Calu3 (cell line): Measurements from ENCODE around the gene AMN. TPM values are rescaled to one million over a fixed set of nuclear protein-coding genes. Genes with fewer than 3 reads are reported as not detected.

Source experiments
- BruUV-seq: library from RNA; stranded (reverse); fragments of 400-500 nt; replicated peaks from 2 replicates; lab custom pipeline; 2021; lab: Mats Ljungman, UMichigan
- CTCF ChIA-PET: fragments of 300-600 bp; sonication (Branson Sonifier 250); formaldehyde crosslinking; loops from one replicate; lab custom pipeline; 2022; ENCODE audit warnings: antibody characterized with exemption; lab: Charles Lee
- DNase-seq: peaks from one replicate; pipeline ENCODE4 v3.0.0; 2022
- H3K27ac Mint-ChIP-seq: one replicate; pipeline ENCODE4 v1.8.0; 2022; ENCODE audit warnings: mixed read lengths; ENCODE audit not compliant: unreplicated experiment
- H3K27me3 Mint-ChIP-seq: one replicate; pipeline ENCODE4 v1.8.0; 2022; ENCODE audit warnings: mixed read lengths; ENCODE audit not compliant: unreplicated experiment
- H3K36me3 Mint-ChIP-seq: one replicate; pipeline ENCODE4 v1.8.0; 2022; ENCODE audit warnings: mild to moderate bottlenecking, moderate library complexity, mixed read lengths; ENCODE audit not compliant: insufficient read depth, unreplicated experiment
- H3K4me1 Mint-ChIP-seq: one replicate; pipeline ENCODE4 v1.8.0; 2022; ENCODE audit warnings: mild to moderate bottlenecking, low read depth, mixed read lengths; ENCODE audit not compliant: unreplicated experiment
- H3K4me3 Mint-ChIP-seq: one replicate; pipeline ENCODE4 v1.8.0; 2022; ENCODE audit warnings: mild to moderate bottlenecking, low read depth, moderate library complexity, mixed read lengths; ENCODE audit not compliant: unreplicated experiment
- H3K9me3 Mint-ChIP-seq: one replicate; pipeline ENCODE4 v1.8.0; 2022; ENCODE audit warnings: low read depth, mixed read lengths; ENCODE audit not compliant: unreplicated experiment
- CTCF ChIP-seq: fragments of 200-600 bp; IDR thresholded peaks from one replicate; pipeline ENCODE4 v1.8.0; 2022; ENCODE audit warnings: antibody characterized with exemption; ENCODE audit not compliant: unreplicated experiment
- intact Hi-C: fragments of 100-400 bp; cut with micrococcal nuclease; formaldehyde crosslinking; loops from one replicate; pipeline ENCODE4 v1.10.0; 2022; ENCODE audit not compliant: unreplicated experiment
- total RNA-seq: library from RNA; stranded (reverse); gene quantifications from 2 replicates; pipeline ENCODE4 v1.2.3, GENCODE V29; 2022

Gene AMN
- total RNA-seq, 1 experiment from 2014 or later: 13.7 TPM

GRCh38 chr14:102930138-102930752, 7.8 kb downstream of the AMN start:
- Mint-ChIP-seq H3K4me1 (peaks cover 9% of the 10 kb centered on the region), H3K27ac (no peak overlapping the region), H3K9me3 (no peaks in the 10 kb centered on the region), H3K4me3 (peak overlapping the region; percentile 54), H3K27me3 (no peaks in the 10 kb centered on the region), H3K36me3 (peaks cover 75% of the 10 kb centered on the region)
- CTCF ChIA-PET: interaction anchor here (0.6 kb wide), 1 partner anchor 17 kb away, joined by 3 read pairs; no protein-coding TSS in a partner anchor
- BruUV-seq: no TSS peak
- DNase-seq: no peak
- TF ChIP-seq CTCF: no peak
- intact Hi-C loops: no loop called here

- Mint-ChIP-seq H3K9me3 (no peaks in the 10 kb centered on the region), H3K27ac (no peak overlapping the region), H3K27me3 (no peaks in the 10 kb centered on the region), H3K36me3 (peaks cover 70% of the 10 kb centered on the region), H3K4me3 (no peak overlapping the region), H3K4me1 (peaks cover 9% of the 10 kb centered on the region)
- CTCF ChIA-PET: interaction anchor here (0.6 to 1.1 kb wide), 2 partner anchors 16 to 236 kb away, joined by 3 read pairs; no protein-coding TSS in a partner anchor
- no peak for TF ChIP-seq CTCF
- intact Hi-C loops: no loop called here
- DNase-seq: peak; percentile 18
- BruUV-seq: TSS peak; percentile 27
Measured at GRCh38 chr14:102930753-102931579, 8.5 kb downstream of the AMN start.

GRCh38 chr14:102931580-102932285, 9.3 kb downstream of the AMN start:
- no TSS peak for BruUV-seq
- no peaks in the 10 kb centered on the region for H3K9me3 Mint-ChIP-seq
- intact Hi-C loops: no loop called here
- peaks cover 70% of the 10 kb centered on the region for H3K36me3 Mint-ChIP-seq
- no peak for TF ChIP-seq CTCF
- DNase-seq: no peak
- H3K4me3 Mint-ChIP-seq: no peak overlapping the region
- CTCF ChIA-PET: interaction anchor here (1.1 kb wide), 1 partner anchor 237 kb away, joined by 3 read pairs; no protein-coding TSS in a partner anchor
- H3K27ac Mint-ChIP-seq: no peak overlapping the region
- no peaks in the 10 kb centered on the region for H3K27me3 Mint-ChIP-seq
- H3K4me1 Mint-ChIP-seq: peaks cover 9% of the 10 kb centered on the region

GRCh38 chr14:102932484-102933248, 10.2 kb downstream of the AMN start:
- Mint-ChIP-seq H3K9me3 (no peaks in the 10 kb centered on the region), H3K4me1 (peaks cover under 1% of the 10 kb centered on the region), H3K27me3 (no peaks in the 10 kb centered on the region), H3K4me3 (no peak overlapping the region), H3K36me3 (peaks cover 65% of the 10 kb centered on the region), H3K27ac (peak overlapping the region; percentile 39)
- intact Hi-C loops: no loop called here
- TF ChIP-seq CTCF: no peak
- DNase-seq: no peak
- CTCF ChIA-PET: interaction anchor here (0.6 kb wide), 1 partner anchor 1062 kb away, joined by 3 read pairs; no protein-coding TSS in a partner anchor
- BruUV-seq: no TSS peak
